ENCODE data around the gene CFAP69. TPM values are rescaled to one million over a fixed set of nuclear protein-coding genes. Genes with fewer than 3 reads are reported as not detected.
A peak's percentile ranks its signal among the peaks of the same experiment; 100 is the strongest.

CFAP69 gene
- total RNA-seq, 1 experiment from 2014 or later, result 1.8 TPM

- DNase-seq, result no peak
- H3K4me3 ChIP-seq, result no peak overlapping the region
- H3K27me3 ChIP-seq, result no peaks in the 10 kb centered on the region
- H3K36me3 ChIP-seq, result no peaks in the 10 kb centered on the region
- no peaks in the 10 kb centered on the region for H3K9me3 ChIP-seq
Observed at GRCh38 chr7:90227259-90227658, 17.7 kb upstream of the CFAP69 start.

- DNase-seq, result no peak
- no peaks in the 10 kb centered on the region for H3K36me3 ChIP-seq
- no peaks in the 10 kb centered on the region for H3K27me3 ChIP-seq
- no peak overlapping the region for H3K4me3 ChIP-seq
- H3K9me3 ChIP-seq, result no peaks in the 10 kb centered on the region
Observed at GRCh38 chr7:90229682-90230081, 15.3 kb upstream of the CFAP69 start.

GRCh38 chr7:90230834-90231233 is 14.1 kb upstream of the CFAP69 start:
- H3K27me3 ChIP-seq, result no peaks in the 10 kb centered on the region
- H3K4me3 ChIP-seq, result no peak overlapping the region
- no peaks in the 10 kb centered on the region for H3K9me3 ChIP-seq
- no peaks in the 10 kb centered on the region for H3K36me3 ChIP-seq
- DNase-seq, result no peak

- Histone ChIP-seq H3K36me3 (no peaks in the 10 kb centered on the region), H3K9me3 (no peaks in the 10 kb centered on the region), H3K27me3 (no peaks in the 10 kb centered on the region), H3K4me3 (no peak overlapping the region)
- no peak for DNase-seq
Observed at GRCh38 chr7:90231304-90231703, 13.7 kb upstream of the CFAP69 start.

- no peak for DNase-seq
- Histone ChIP-seq H3K4me3 (no peak overlapping the region), H3K27me3 (no peaks in the 10 kb centered on the region), H3K36me3 (no peaks in the 10 kb centered on the region), H3K9me3 (no peaks in the 10 kb centered on the region)
Observed at GRCh38 chr7:90232430-90232829, 12.5 kb upstream of the CFAP69 start.

- H3K27me3 ChIP-seq, result no peaks in the 10 kb centered on the region
Observed at GRCh38 chr7:90233569-90233968, 11.4 kb upstream of the CFAP69 start.

GRCh38 chr7:90236721-90237289 is 8.2 kb upstream of the CFAP69 start:
- Histone ChIP-seq H3K27me3 (no peaks in the 10 kb centered on the region), H3K9me3 (no peaks in the 10 kb centered on the region), H3K4me3 (no peak overlapping the region), H3K36me3 (no peaks in the 10 kb centered on the region)
- DNase-seq, result no peak

More at GRCh38 chr7:90233569-90233968, 11.4 kb upstream of the CFAP69 start:
- Histone ChIP-seq H3K9me3 (no peaks in the 10 kb centered on the region), H3K4me3 (no peak overlapping the region), H3K36me3 (no peaks in the 10 kb centered on the region)
- DNase-seq, result no peak

- H3K9me3 ChIP-seq, result no peaks in the 10 kb centered on the region
- H3K4me3 ChIP-seq, result no peak overlapping the region
- no peaks in the 10 kb centered on the region for H3K27me3 ChIP-seq
- DNase-seq, result no peak
- no peaks in the 10 kb centered on the region for H3K36me3 ChIP-seq
Observed at GRCh38 chr7:90238022-90238421, 7.0 kb upstream of the CFAP69 start.

GRCh38 chr7:90238583-90238982 is 6.4 kb upstream of the CFAP69 start:
- DNase-seq, result no peak
- H3K27me3 ChIP-seq, result no peaks in the 10 kb centered on the region
- no peaks in the 10 kb centered on the region for H3K36me3 ChIP-seq
- no peak overlapping the region for H3K4me3 ChIP-seq
- no peaks in the 10 kb centered on the region for H3K9me3 ChIP-seq

GRCh38 chr7:90239050-90239449 is 5.9 kb upstream of the CFAP69 start:
- H3K9me3 ChIP-seq, result no peaks in the 10 kb centered on the region
- no peak for DNase-seq
- H3K27me3 ChIP-seq, result no peaks in the 10 kb centered on the region
- no peak overlapping the region for H3K4me3 ChIP-seq
- H3K36me3 ChIP-seq, result no peaks in the 10 kb centered on the region

GRCh38 chr7:90239625-90240228 is 5.2 kb upstream of the CFAP69 start:
- no peak for DNase-seq
- Histone ChIP-seq H3K9me3 (no peaks in the 10 kb centered on the region), H3K36me3 (no peaks in the 10 kb centered on the region), H3K27me3 (no peaks in the 10 kb centered on the region), H3K4me3 (no peak overlapping the region)

GRCh38 chr7:90242369-90243168 is 2.4 kb upstream of the CFAP69 start:
- Histone ChIP-seq H3K9me3 (no peaks in the 10 kb centered on the region), H3K27me3 (no peaks in the 10 kb centered on the region), H3K4me3 (no peak overlapping the region), H3K36me3 (no peaks in the 10 kb centered on the region)
- DNase-seq, result no peak

GRCh38 chr7:90243556-90243955 is 1.4 kb upstream of the CFAP69 start:
- H3K4me3 ChIP-seq, result no peak overlapping the region
- DNase-seq, result no peak
- no peaks in the 10 kb centered on the region for H3K27me3 ChIP-seq
- no peaks in the 10 kb centered on the region for H3K36me3 ChIP-seq
- H3K9me3 ChIP-seq, result no peaks in the 10 kb centered on the region

GRCh38 chr7:90244565-90244908 is 437 bp upstream of the CFAP69 start:
- H3K4me3 ChIP-seq, result peak overlapping the region; percentile 87
- no peaks in the 10 kb centered on the region for H3K9me3 ChIP-seq
- no peaks in the 10 kb centered on the region for H3K36me3 ChIP-seq
- no peak for DNase-seq
- no peaks in the 10 kb centered on the region for H3K27me3 ChIP-seq

- H3K27me3 ChIP-seq, result no peaks in the 10 kb centered on the region
- no peaks in the 10 kb centered on the region for H3K36me3 ChIP-seq
- no peaks in the 10 kb centered on the region for H3K9me3 ChIP-seq
- peak overlapping the region; percentile 87 for H3K4me3 ChIP-seq
- no peak for DNase-seq
Observed at GRCh38 chr7:90246171-90246570, 1.2 kb downstream of the CFAP69 start.

- no peaks in the 10 kb centered on the region for H3K27me3 ChIP-seq
- H3K4me3 ChIP-seq, result no peak overlapping the region
- no peaks in the 10 kb centered on the region for H3K9me3 ChIP-seq
- H3K36me3 ChIP-seq, result no peaks in the 10 kb centered on the region
- DNase-seq, result no peak
Observed at GRCh38 chr7:90248706-90249105, 3.7 kb downstream of the CFAP69 start.

- Histone ChIP-seq H3K4me3 (no peak overlapping the region), H3K27me3 (no peaks in the 10 kb centered on the region)
Observed at GRCh38 chr7:90250601-90251303, 5.8 kb downstream of the CFAP69 start.

More at GRCh38 chr7:90250601-90251303, 5.8 kb downstream of the CFAP69 start:
- H3K36me3 ChIP-seq, result no peaks in the 10 kb centered on the region
- peak; percentile 19 for DNase-seq
- no peaks in the 10 kb centered on the region for H3K9me3 ChIP-seq

Measured in MG63 (cell line).